Activated naive CD4-positive, alpha-beta T cell treated with anti-CD3 and anti-CD28 coated beads, Interleukin-2, amount 50 U/mL, for 24 hours (primary cell): ENCODE results near the gene THSD7A.

ENCODE experiments used
- H3K27ac Mint-ChIP-seq: one replicate; pipeline ENCODE4 v1.8.0; 2021; ENCODE audit warnings: mild to moderate bottlenecking, mixed read lengths
- H3K27me3 Mint-ChIP-seq: one replicate; pipeline ENCODE4 v1.8.0; 2021; ENCODE audit warnings: mixed read lengths
- H3K36me3 Mint-ChIP-seq: one replicate; pipeline ENCODE4 v1.8.0; 2021; ENCODE audit warnings: mixed read lengths
- H3K4me1 Mint-ChIP-seq: one replicate; pipeline ENCODE4 v1.8.0; 2021; ENCODE audit warnings: mixed read lengths
- H3K4me3 Mint-ChIP-seq: one replicate; pipeline ENCODE4 v1.8.0; 2021; ENCODE audit warnings: mild to moderate bottlenecking, mixed read lengths
- H3K9me3 Mint-ChIP-seq: one replicate; pipeline ENCODE4 v1.8.0; 2021; ENCODE audit warnings: mixed read lengths

THSD7A gene

DNA sequence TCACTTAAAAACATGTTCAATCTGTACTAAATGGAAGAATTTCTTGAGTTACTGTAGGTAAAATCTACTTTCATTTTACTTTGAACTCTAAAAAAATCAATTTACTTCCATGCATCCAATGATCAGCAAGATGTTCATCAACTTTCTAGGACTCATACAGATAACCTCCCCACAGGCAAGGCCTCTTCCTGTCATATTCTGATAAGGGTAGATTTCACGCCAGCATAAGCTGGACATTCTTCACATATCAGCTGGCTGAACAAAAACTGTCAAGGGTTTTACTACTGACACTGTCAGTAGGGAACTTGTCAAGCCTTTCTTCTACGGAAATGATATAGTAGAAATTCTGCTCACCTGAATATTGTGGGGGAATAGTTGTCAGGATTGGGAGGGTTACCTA is 244.9 kb downstream of the THSD7A start:
- H3K36me3 Mint-ChIP-seq: no peaks in the 10 kb centered on the region
- H3K4me3 Mint-ChIP-seq: no peak overlapping the region
- H3K27me3 Mint-ChIP-seq: no peaks in the 10 kb centered on the region
- no peaks in the 10 kb centered on the region for H3K4me1 Mint-ChIP-seq
- H3K9me3 Mint-ChIP-seq: no peaks in the 10 kb centered on the region
- no peak overlapping the region for H3K27ac Mint-ChIP-seq

DNA sequence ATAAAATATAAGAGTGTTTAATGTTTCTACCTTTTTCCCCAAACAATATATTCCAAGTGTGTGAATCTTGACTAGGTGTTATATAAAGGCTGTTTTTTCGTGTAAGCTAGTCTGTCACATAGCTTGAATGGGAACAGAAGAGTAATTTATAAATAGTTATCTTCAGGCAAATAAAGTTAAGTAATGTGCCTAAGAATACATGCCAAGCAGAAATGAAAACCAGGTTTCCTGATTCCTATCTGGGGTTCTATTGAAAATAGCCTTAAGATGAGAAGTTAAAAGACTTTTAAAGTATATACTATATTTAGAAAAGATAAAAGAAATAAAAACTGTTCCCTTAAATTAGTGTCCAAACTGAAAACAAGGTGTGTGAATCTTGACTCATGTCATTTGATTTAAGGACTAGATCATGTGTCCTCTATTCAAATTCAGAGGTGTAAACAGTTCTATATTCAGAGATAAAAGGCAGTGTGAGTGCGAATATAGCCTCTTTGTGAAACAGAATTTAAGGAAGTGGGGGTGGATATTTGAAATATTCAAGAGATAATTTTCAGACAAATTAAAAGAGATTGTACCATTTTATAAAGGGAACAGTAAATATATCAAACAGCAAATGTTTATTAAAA is 247.5 kb downstream of the THSD7A start:
- no peaks in the 10 kb centered on the region for H3K4me1 Mint-ChIP-seq
- H3K36me3 Mint-ChIP-seq: no peaks in the 10 kb centered on the region
- H3K4me3 Mint-ChIP-seq: no peak overlapping the region
- H3K9me3 Mint-ChIP-seq: no peaks in the 10 kb centered on the region
- no peak overlapping the region for H3K27ac Mint-ChIP-seq
- H3K27me3 Mint-ChIP-seq: no peaks in the 10 kb centered on the region

DNA sequence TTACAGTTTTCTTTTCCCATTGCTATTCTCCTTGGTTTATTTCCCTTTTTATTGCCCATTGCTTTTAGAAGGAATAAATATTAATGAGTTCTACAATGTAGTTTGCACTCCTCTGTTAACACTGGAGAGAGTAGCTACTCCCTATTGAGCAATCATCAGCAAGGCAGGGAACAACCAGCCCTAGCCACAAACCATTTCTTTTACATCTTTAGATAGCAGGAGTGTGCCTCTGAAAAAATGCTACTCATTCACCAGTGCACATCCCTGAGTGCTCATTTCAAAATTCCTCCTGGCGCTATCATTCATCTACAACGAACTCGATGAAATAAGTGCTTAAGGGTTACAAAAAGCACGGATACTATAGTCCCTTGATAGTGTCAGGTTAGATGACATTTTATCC is 252.9 kb downstream of the THSD7A start:
- H3K27ac Mint-ChIP-seq: no peak overlapping the region
- H3K4me3 Mint-ChIP-seq: no peak overlapping the region
- no peaks in the 10 kb centered on the region for H3K9me3 Mint-ChIP-seq
- no peaks in the 10 kb centered on the region for H3K4me1 Mint-ChIP-seq
- H3K36me3 Mint-ChIP-seq: no peaks in the 10 kb centered on the region
- H3K27me3 Mint-ChIP-seq: no peaks in the 10 kb centered on the region

DNA sequence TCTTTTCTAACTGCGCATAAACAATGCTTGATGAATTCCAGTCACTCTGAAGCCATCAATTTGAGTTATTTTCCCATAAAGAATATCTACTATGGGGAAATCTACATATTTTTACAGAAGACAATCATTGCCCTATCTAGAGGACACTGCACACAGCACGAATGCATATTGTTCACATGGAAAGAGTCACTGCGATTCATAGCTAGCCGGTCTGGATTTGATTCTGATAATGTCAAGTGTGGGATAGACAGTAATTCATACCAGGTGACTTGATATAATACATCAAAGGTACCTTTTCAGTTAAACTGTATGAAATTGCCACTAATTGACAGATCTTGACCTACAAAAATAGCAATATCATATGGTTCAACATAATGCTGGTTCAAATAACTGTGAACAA is 255.7 kb downstream of the THSD7A start:
- H3K9me3 Mint-ChIP-seq: no peaks in the 10 kb centered on the region
- H3K36me3 Mint-ChIP-seq: no peaks in the 10 kb centered on the region
- no peaks in the 10 kb centered on the region for H3K27me3 Mint-ChIP-seq
- no peak overlapping the region for H3K27ac Mint-ChIP-seq
- no peak overlapping the region for H3K4me3 Mint-ChIP-seq
- H3K4me1 Mint-ChIP-seq: no peaks in the 10 kb centered on the region

DNA sequence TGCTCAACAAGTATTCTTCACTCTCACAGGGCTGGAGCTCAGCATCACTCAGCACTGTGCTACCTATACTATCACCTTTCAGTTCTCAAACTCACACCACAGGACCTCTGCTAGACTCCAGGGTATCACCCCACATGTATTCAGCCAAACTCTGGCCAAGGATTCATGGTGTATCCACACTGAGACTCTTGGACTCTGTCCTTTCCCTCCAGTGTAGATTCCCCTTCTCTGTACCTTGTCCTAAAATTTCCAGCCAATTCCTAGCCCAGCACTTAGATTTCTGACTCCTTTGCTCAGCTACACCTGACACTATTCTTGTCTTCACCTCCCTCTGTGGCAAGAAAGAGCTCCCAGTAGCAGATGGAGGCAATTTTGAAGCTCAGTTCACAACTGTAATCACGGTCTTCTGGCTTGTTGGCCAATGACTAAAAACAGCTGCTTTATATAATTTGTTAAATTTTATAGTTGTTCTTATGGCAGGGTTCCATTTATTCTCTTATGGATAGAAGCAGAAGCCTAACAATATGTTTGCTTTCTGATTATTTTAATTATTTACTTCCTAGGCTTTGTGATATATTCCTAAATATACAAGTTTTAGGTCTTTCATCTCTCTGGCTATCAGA is 258.8 kb downstream of the THSD7A start:
- H3K27ac Mint-ChIP-seq: no peak overlapping the region
- no peaks in the 10 kb centered on the region for H3K4me1 Mint-ChIP-seq
- no peaks in the 10 kb centered on the region for H3K36me3 Mint-ChIP-seq
- no peaks in the 10 kb centered on the region for H3K9me3 Mint-ChIP-seq
- H3K27me3 Mint-ChIP-seq: no peaks in the 10 kb centered on the region
- H3K4me3 Mint-ChIP-seq: no peak overlapping the region

DNA sequence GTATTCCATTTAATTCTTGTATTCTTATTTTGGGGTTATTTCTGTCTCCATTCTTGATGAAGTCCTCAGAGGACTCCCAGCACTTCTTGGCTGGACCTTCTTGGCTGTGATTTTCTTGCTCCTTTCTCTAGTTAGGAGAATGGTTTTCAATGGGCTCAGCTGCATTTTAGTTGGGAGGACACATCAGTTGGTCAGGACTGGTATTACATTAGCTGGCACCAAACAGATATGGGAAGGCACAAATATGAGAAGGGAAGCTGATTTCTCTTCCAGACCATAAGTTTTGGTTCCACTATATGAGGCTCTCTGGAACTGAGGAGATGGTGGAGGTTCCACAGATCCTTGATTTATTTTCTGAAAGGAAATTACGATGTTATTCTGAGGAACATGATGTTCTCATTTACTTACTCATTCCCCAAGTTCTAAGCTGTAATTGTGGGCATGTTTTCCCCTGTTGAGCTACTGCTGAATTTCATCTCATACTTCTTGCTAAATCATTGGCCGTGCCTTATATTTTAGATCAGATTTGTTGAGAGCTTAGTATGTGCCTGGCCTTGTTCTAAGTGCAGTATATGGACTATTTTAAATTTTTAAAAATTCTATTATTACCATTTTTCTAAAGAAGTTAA is 261.0 kb downstream of the THSD7A start:
- no peak overlapping the region for H3K27ac Mint-ChIP-seq
- no peaks in the 10 kb centered on the region for H3K9me3 Mint-ChIP-seq
- no peaks in the 10 kb centered on the region for H3K36me3 Mint-ChIP-seq
- H3K4me1 Mint-ChIP-seq: no peaks in the 10 kb centered on the region
- no peak overlapping the region for H3K4me3 Mint-ChIP-seq
- H3K27me3 Mint-ChIP-seq: no peaks in the 10 kb centered on the region

DNA sequence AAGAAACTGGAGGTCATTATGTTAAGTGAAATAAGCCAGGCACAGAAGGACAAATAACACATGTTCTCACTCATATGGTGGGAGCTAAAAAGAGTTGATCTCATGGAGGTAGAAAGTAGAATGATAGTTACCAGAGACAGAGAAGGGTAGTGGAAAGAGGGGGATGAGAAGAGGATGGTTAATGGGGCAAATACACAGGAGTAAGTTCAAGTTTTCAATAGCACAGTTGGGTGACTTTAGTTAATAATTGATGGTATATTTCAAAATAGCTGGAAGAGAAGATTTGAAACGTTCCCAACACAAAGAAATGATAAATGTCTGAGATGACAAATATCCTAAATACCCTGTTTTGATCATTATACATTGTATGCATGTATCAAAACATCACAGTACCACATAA is 261.8 kb downstream of the THSD7A start:
- Mint-ChIP-seq H3K4me3 (no peak overlapping the region), H3K4me1 (no peaks in the 10 kb centered on the region), H3K27ac (no peak overlapping the region), H3K9me3 (no peaks in the 10 kb centered on the region), H3K27me3 (no peaks in the 10 kb centered on the region), H3K36me3 (no peaks in the 10 kb centered on the region)

DNA sequence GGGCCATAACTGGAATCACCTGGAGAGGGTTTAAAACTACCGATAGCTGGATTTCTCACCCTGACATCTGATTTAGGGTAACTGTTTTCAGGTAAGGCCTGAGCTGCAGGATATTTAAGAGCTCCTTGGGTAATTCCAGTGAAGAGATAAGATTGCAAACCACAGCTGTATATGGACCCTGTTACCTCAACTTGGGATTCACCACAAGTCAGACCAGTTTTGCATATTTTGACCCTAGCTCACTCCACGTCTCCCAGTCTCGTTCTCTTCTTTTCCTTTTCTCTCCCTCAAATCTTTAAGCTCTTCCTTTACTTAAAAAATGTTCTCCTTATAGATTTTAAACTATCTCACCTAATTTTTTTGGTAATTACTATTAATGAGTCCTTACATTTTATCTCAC is 264.4 kb downstream of the THSD7A start:
- no peaks in the 10 kb centered on the region for H3K36me3 Mint-ChIP-seq
- no peak overlapping the region for H3K4me3 Mint-ChIP-seq

DNA sequence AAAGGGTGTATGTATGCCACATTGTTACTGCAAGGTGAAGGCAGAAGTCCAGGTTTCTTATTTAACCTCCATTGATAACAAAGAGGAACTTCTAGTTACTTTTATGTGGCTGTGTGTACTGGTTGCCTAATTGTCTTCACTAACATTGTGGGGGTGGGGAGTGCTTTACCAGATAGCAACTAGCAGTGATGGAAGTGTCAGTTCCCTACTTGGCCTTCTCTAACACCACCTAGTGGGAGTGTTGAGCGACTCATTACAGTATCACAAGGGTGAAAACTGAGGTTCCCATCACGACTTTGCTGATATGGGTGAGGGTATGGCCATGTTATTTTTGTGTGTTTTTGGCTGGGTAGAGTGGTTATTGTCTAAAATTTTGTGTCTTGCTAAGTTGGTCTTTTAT is 274.4 kb downstream of the THSD7A start:
- Mint-ChIP-seq H3K4me1 (no peaks in the 10 kb centered on the region), H3K36me3 (no peaks in the 10 kb centered on the region), H3K9me3 (peaks cover 9% of the 10 kb centered on the region), H3K27me3 (no peaks in the 10 kb centered on the region), H3K4me3 (no peak overlapping the region), H3K27ac (no peak overlapping the region)

More for the DNA sequence above, 264.4 kb downstream of the THSD7A start:
- Mint-ChIP-seq H3K4me1 (no peaks in the 10 kb centered on the region), H3K27me3 (no peaks in the 10 kb centered on the region), H3K9me3 (no peaks in the 10 kb centered on the region), H3K27ac (no peak overlapping the region)

DNA sequence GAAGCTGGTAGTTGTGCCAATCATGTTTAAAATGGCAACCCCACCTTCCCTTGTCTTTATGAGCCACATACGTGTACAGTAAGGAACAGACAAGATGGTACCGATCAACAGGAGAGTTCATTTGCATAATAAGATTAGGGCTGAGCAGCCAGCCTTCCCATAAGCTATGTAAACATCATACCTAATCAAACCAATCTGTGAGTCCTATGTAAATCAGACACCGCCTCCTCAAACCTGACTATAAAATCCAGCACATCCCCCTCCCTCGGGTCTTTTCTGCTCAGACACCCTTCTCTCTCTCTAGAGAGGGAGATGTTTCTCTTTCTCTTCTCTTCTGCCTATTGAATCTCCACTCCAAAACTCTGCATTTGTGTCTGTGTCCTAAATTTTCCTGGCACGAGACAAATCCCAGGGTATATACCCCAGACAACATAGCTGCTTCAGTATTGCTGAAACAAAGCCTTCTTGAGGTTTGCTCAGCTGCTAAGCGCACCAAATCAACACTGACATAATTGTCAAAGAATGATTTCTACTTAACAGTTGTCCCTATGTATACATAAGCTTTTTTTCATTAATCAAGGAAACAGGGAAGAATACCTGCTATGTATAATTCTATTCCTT is 279.2 kb downstream of the THSD7A start:
- no peaks in the 10 kb centered on the region for H3K27me3 Mint-ChIP-seq
- H3K9me3 Mint-ChIP-seq: peaks cover 9% of the 10 kb centered on the region
- H3K4me3 Mint-ChIP-seq: no peak overlapping the region
- H3K27ac Mint-ChIP-seq: no peak overlapping the region
- no peaks in the 10 kb centered on the region for H3K4me1 Mint-ChIP-seq
- no peaks in the 10 kb centered on the region for H3K36me3 Mint-ChIP-seq

DNA sequence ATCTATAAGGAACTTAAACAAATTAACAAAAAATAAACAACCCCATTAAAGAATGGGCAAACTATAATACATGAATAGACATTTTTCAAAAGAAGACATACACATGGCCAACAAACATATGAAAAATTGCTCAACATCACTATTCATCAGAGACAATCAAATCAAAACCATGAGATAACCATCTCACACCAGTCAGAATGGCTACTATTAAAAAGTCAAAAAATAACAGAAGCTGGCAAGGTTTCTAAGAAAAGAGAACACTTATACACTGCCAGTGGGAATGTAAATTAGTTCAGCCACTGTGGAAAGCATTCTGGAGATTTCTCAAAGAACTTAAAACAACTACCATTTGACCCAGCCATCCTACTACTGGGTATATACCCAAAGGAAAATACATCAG is 280.5 kb downstream of the THSD7A start:
- Mint-ChIP-seq H3K27me3 (no peaks in the 10 kb centered on the region), H3K27ac (no peak overlapping the region), H3K4me3 (no peak overlapping the region), H3K4me1 (no peaks in the 10 kb centered on the region), H3K36me3 (no peaks in the 10 kb centered on the region), H3K9me3 (peaks cover under 1% of the 10 kb centered on the region)

DNA sequence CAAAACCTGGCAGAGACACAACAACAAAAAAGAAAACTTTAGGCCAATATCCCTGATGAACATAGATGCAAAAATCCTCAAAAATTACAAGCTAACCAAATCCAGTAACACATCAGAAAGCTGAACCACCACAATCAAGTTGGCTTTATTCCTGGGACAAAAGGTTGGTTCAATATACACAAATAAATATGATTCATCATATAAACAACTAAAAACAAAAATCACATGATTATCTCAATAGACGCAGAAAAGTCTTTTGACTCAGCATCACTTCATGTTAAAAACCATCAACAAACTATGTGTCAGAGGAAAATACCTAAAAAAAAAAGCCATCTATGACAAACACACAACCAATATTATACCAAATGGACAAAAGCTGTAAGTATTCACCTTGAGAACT is 283.5 kb downstream of the THSD7A start:
- no peaks in the 10 kb centered on the region for H3K4me1 Mint-ChIP-seq
- H3K27me3 Mint-ChIP-seq: no peaks in the 10 kb centered on the region
- no peaks in the 10 kb centered on the region for H3K36me3 Mint-ChIP-seq
- H3K9me3 Mint-ChIP-seq: no peaks in the 10 kb centered on the region
- no peak overlapping the region for H3K4me3 Mint-ChIP-seq
- H3K27ac Mint-ChIP-seq: no peak overlapping the region

DNA sequence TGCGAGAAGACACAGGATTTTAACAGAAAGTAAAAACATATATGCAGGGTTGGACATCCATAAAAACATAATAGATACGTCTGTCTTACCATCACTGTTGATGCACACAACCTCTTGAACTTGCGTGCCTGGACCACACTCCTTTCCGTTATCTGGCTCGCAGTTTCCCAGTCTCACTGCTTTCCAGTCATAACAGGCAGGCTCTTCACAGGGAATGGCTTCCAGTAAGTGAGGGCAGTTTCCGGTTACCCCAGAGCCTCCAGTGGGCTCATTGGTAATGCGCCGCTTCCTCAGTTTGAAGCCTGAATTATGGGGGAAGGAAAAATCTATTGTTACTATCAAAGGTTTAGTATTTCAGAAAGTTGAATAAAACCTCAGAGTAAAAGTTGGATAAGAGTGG is 290.7 kb downstream of the THSD7A start:
- Mint-ChIP-seq H3K4me1 (no peaks in the 10 kb centered on the region), H3K9me3 (no peaks in the 10 kb centered on the region), H3K4me3 (no peak overlapping the region), H3K36me3 (no peaks in the 10 kb centered on the region), H3K27me3 (no peaks in the 10 kb centered on the region), H3K27ac (no peak overlapping the region)

DNA sequence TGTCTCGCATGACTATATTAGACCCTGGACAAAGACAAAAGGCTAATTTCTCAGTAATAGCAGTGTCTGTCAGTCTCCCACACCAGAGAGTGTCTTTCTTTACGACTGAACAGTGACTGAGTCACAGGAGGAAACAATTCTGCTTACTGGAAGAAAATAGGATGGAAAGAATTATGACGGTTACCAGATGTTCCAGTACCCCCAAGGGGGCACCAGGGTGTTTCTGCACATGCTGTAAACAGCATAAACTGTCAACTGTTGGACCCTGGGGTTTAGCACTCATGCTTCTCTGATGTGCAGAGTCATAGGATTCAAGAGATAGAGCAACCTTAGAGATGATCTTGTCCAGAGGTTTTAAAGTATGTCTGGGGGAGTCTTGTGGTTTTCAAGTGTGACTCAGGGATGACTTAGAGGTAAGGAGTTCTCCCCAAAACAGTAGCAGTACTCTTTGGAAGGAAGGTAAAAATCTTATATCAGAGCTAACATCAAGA is 291.7 kb downstream of the THSD7A start:
- H3K36me3 Mint-ChIP-seq: no peaks in the 10 kb centered on the region
- no peaks in the 10 kb centered on the region for H3K9me3 Mint-ChIP-seq
- H3K27me3 Mint-ChIP-seq: no peaks in the 10 kb centered on the region
- H3K27ac Mint-ChIP-seq: no peak overlapping the region
- H3K4me3 Mint-ChIP-seq: no peak overlapping the region
- no peaks in the 10 kb centered on the region for H3K4me1 Mint-ChIP-seq

DNA sequence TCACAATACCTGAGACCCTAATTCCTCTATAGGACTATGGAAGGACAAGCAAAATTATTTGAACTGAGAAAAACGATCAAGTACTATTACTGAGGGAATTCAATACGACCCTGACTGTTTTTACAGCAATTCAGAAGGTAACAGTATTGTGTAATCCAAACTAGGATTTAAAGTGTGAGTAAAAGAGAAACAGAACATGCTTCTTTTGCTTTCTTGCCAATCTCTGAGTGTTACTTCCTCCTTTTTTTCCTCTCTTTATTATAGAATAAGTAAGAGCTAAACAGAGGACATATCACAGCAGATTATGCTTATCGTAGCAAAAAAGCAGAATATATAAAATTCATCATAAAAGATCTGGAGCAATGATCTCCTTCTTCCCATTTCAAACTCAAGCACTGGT is 292.1 kb downstream of the THSD7A start:
- H3K4me1 Mint-ChIP-seq: no peaks in the 10 kb centered on the region
- no peak overlapping the region for H3K27ac Mint-ChIP-seq
- no peaks in the 10 kb centered on the region for H3K9me3 Mint-ChIP-seq
- no peaks in the 10 kb centered on the region for H3K27me3 Mint-ChIP-seq
- no peak overlapping the region for H3K4me3 Mint-ChIP-seq
- no peaks in the 10 kb centered on the region for H3K36me3 Mint-ChIP-seq

DNA sequence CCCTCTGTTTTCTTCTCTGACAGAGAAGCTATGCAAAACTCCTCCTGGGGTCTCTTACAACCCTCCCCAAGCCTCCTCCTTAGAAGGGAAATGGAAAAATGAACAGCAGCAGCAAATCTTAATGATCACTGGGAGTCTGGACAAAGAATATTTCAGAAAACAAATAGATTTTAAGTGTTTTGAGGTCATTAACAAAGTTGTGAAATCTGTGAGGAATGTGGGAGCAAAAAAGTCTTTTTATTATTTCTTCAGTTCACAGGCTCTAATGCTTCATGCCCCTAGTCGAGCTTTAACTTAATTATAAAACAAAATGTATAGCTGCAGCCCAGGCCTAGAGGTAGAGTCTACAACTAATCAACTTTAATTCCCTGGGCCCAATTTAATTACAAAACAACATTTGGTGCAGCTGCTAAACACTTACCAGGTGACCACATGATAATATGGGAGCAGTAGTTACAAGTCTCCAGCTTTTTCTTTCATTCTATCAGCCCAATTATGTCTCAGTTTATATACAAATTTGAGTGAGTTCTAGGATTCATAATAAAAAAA is 293.2 kb downstream of the THSD7A start:
- Mint-ChIP-seq H3K27me3 (no peaks in the 10 kb centered on the region), H3K9me3 (no peaks in the 10 kb centered on the region), H3K4me1 (no peaks in the 10 kb centered on the region), H3K4me3 (no peak overlapping the region), H3K36me3 (no peaks in the 10 kb centered on the region), H3K27ac (no peak overlapping the region)
